KOPT-K1 (cell line): Measurements from ENCODE around the gene BLOC1S5.

Experiments used
- H3K27ac ChIP-seq: fragments of 200-600 bp; sonication (generic); 2 replicates; pipeline ENCODE4 v1.5.1; 2016; ENCODE audit warnings: antibody characterized with exemption, mild to moderate bottlenecking, low read depth, low read length; ENCODE audit not compliant: poor library complexity, severe bottlenecking
- H3K36me3 ChIP-seq: fragments of 200-600 bp; sonication (generic); 2 replicates; pipeline ENCODE4 v1.5.1; 2017; ENCODE audit warnings: antibody characterized with exemption, mild to moderate bottlenecking, low read length, moderate library complexity; ENCODE audit not compliant: insufficient read depth
- H3K9me3 ChIP-seq: fragments of 200-600 bp; sonication (generic); 2 replicates; pipeline ENCODE4 v1.5.1; 2017; ENCODE audit warnings: antibody characterized with exemption, low read length, mild to moderate bottlenecking; ENCODE audit not compliant: insufficient read depth, poor library complexity, severe bottlenecking

The BLOC1S5 gene

GRCh38 chr6:7974565-7974937 lies 89.6 kb downstream of the BLOC1S5 start:
- Histone ChIP-seq H3K27ac (no peak overlapping the region), H3K9me3 (peaks cover 10% of the 10 kb centered on the region), H3K36me3 (no peaks in the 10 kb centered on the region)

- Histone ChIP-seq H3K27ac (no peak overlapping the region), H3K36me3 (no peaks in the 10 kb centered on the region), H3K9me3 (peaks cover 11% of the 10 kb centered on the region)
These were observed 90.6 kb downstream of the BLOC1S5 start for GRCh38 chr6:7973584-7973983.

- peaks cover 11% of the 10 kb centered on the region for H3K9me3 ChIP-seq
- no peaks in the 10 kb centered on the region for H3K36me3 ChIP-seq
- H3K27ac ChIP-seq: no peak overlapping the region
These were observed 92.7 kb downstream of the BLOC1S5 start for GRCh38 chr6:7971499-7971898.

GRCh38 chr6:7970616-7971015 lies 93.6 kb downstream of the BLOC1S5 start:
- Histone ChIP-seq H3K36me3 (no peaks in the 10 kb centered on the region), H3K9me3 (peaks cover 11% of the 10 kb centered on the region), H3K27ac (no peak overlapping the region)
